Activated CD4-positive, alpha-beta T cell treated with anti-CD3 and anti-CD28 coated beads, Interleukin-2, Interleukin-4, amounts not matched to agents 100 ng/mL and 50 ng/mL, durations not matched to agents 16 hours and 8 hours (primary cell): ENCODE data around the gene IQCK.

Source experiments
- DNase-seq: peaks from one replicate; pipeline ENCODE4 v3.0.0-alpha.2; 2020; ENCODE audit warnings: low spot score

IQCK gene

GRCh38 chr16:19805459-19806162 lies 87.5 kb downstream of the IQCK start:
- no peak for DNase-seq

GRCh38 chr16:19808061-19808641 lies 90.1 kb downstream of the IQCK start:
- peak; percentile 25 for DNase-seq

GRCh38 chr16:19809121-19809635 lies 91.1 kb downstream of the IQCK start:
- no peak for DNase-seq

- DNase-seq: no peak
Observed at GRCh38 chr16:19809693-19810092, 91.6 kb downstream of the IQCK start.

GRCh38 chr16:19810817-19811731 lies 93.0 kb downstream of the IQCK start:
- no peak for DNase-seq

- no peak for DNase-seq
Observed at GRCh38 chr16:19812986-19813385, 94.9 kb downstream of the IQCK start.

GRCh38 chr16:19815418-19815817 lies 97.3 kb downstream of the IQCK start:
- no peak for DNase-seq

- no peak for DNase-seq
Observed at GRCh38 chr16:19817122-19817521, 99.1 kb downstream of the IQCK start.

- no peak for DNase-seq
Observed at GRCh38 chr16:19817875-19818274, 99.8 kb downstream of the IQCK start.

- no peak for DNase-seq
Observed at GRCh38 chr16:19822533-19822932, 104.5 kb downstream of the IQCK start.

GRCh38 chr16:19823322-19823721 lies 105.3 kb downstream of the IQCK start:
- no peak for DNase-seq

GRCh38 chr16:19824216-19824615 lies 106.1 kb downstream of the IQCK start:
- no peak for DNase-seq

- no peak for DNase-seq
Observed at GRCh38 chr16:19829844-19830692, 112.0 kb downstream of the IQCK start.

- no peak for DNase-seq
Observed at GRCh38 chr16:19830902-19831560, 113.0 kb downstream of the IQCK start.

GRCh38 chr16:19831678-19832077 lies 113.6 kb downstream of the IQCK start:
- no peak for DNase-seq

GRCh38 chr16:19833176-19833575 lies 115.1 kb downstream of the IQCK start:
- DNase-seq: no peak

GRCh38 chr16:19833581-19833980 lies 115.5 kb downstream of the IQCK start:
- DNase-seq: no peak

- no peak for DNase-seq
Observed at GRCh38 chr16:19835196-19835595, 117.1 kb downstream of the IQCK start.

GRCh38 chr16:19835968-19836421 lies 117.9 kb downstream of the IQCK start:
- no peak for DNase-seq

- DNase-seq: no peak
Observed at GRCh38 chr16:19837331-19837980, 119.4 kb downstream of the IQCK start.
